Fibroblast of lung (primary cell): Measurements from ENCODE around the gene ANKRD49. TPM values are rescaled to one million over a fixed set of nuclear protein-coding genes. Genes with fewer than 3 reads are reported as not detected.
A peak's percentile ranks its signal among the peaks of the same experiment; 100 is the strongest.
"Not testable (repeated sequence)": the region's sequence is repeated elsewhere in the genome, so short reads cannot be mapped to it uniquely, and the experiment has no call there.

Experiments
- DNase-seq, 2 donors: peaks; one replicate each; pipeline versions ENCODE4 v3.0.0 to v3.0.0-alpha.2; 2010; ENCODE audit warnings: low read depth in 2 of 2
- H2AFZ ChIP-seq: 2 replicates; pipeline ENCODE4 v1.5.1; 2012; ENCODE audit warnings: low read length, control low read depth, inconsistent platforms
- H3K27ac ChIP-seq: 2 replicates; pipeline ENCODE4 v1.5.1; 2011; ENCODE audit warnings: low read length, control low read depth; ENCODE audit not compliant: insufficient read depth
- H3K27me3 ChIP-seq: 2 replicates; pipeline ENCODE4 v1.5.1; 2011; ENCODE audit warnings: mild to moderate bottlenecking, low read length; ENCODE audit not compliant: control insufficient read depth, insufficient read depth
- H3K36me3 ChIP-seq: 2 replicates; pipeline ENCODE4 v1.5.1; 2011; ENCODE audit warnings: low read length; ENCODE audit not compliant: control insufficient read depth, insufficient read depth
- H3K4me1 ChIP-seq: 2 replicates; pipeline ENCODE4 v1.5.1; 2011; ENCODE audit warnings: low read length; ENCODE audit not compliant: control insufficient read depth, insufficient read depth; ENCODE audit errors: extremely low read depth
- H3K4me2 ChIP-seq: 2 replicates; pipeline ENCODE4 v1.5.1; 2011; ENCODE audit warnings: low read length, control low read depth; ENCODE audit not compliant: insufficient read depth; ENCODE audit errors: extremely low read depth
- H3K4me3 ChIP-seq, 4 experiments: fragments of 200-600 bp in 1 of 4; sonication (generic) in 1 of 4; replicated peaks in 1 of 4; 2 replicates each; pipeline ENCODE4 v1.5.1; 2011 to 2016; ENCODE audit warnings: low read length in 4 of 4, low read depth in 3 of 4, mild to moderate bottlenecking in 3 of 4, control low read depth in 2 of 4, inconsistent platforms in 1 of 4, mixed read lengths in 1 of 4; ENCODE audit not compliant: insufficient read depth in 1 of 4; ENCODE audit errors: control extremely low read depth in 1 of 4
- H3K79me2 ChIP-seq: 2 replicates; pipeline ENCODE4 v1.5.1; 2012; ENCODE audit warnings: mild to moderate bottlenecking, low read length, inconsistent platforms; ENCODE audit not compliant: control insufficient read depth, insufficient read depth
- H3K9ac ChIP-seq: 2 replicates; pipeline ENCODE4 v1.5.1; 2011; ENCODE audit warnings: mild to moderate bottlenecking, low read length, control low read depth; ENCODE audit not compliant: insufficient read depth
- H3K9me3 ChIP-seq: 2 replicates; pipeline ENCODE4 v1.5.1; 2012; ENCODE audit warnings: low read depth, low read length; ENCODE audit not compliant: control insufficient read depth, insufficient read depth
- H4K20me1 ChIP-seq: 2 replicates; pipeline ENCODE4 v1.5.1; 2011; ENCODE audit warnings: low read length; ENCODE audit not compliant: control insufficient read depth, insufficient read depth; ENCODE audit errors: extremely low read depth
- CTCF ChIP-seq, 2 donors: IDR thresholded peaks in 1 of 2; conservative IDR thresholded peaks in 1 of 2; 1 replicate in 1 of 2; 2 replicates in 1 of 2; pipeline ENCODE4 v1.5.1; 2011 to 2012; ENCODE audit warnings: low read length in 2 of 2, control low read depth in 1 of 2, inconsistent platforms in 1 of 2, low read depth in 1 of 2, mild to moderate bottlenecking in 1 of 2
- EZH2 ChIP-seq: IDR thresholded peaks from 2 replicates; pipeline ENCODE4 v1.5.1; 2012; ENCODE audit warnings: low read length, control low read depth, mild to moderate bottlenecking; ENCODE audit errors: missing control alignments
- polyA plus RNA-seq, 2 donors: library from polyadenylated mRNA; depleted of rRNA in 1 of 2; stranded (reverse) in 1 of 2; unstranded in 1 of 2; fragments of >200 nt; gene quantifications; 2 replicates each; pipeline ENCODE4 v1.2.1, GENCODE V29; 2011 to 2012; ENCODE audit warnings: missing spikeins in 1 of 2
- total RNA-seq: library from RNA; depleted of rRNA; stranded (reverse); fragments of >200 nt; gene quantifications from 2 replicates; pipeline ENCODE4 v1.2.1, GENCODE V29; 2014

ANKRD49 gene
- total and polyA plus RNA-seq, 2 donors (not counting 1 experiment from before 2014, with no cell fraction given), result 12.9 to 17.2 TPM

GRCh38 chr11:94501522-94501921, 7.7 kb downstream of the ANKRD49 start:
- no peaks in the 10 kb centered on the region for H3K79me2 ChIP-seq
- H3K9ac ChIP-seq, result no peak overlapping the region
- H3K27me3 ChIP-seq, result no peaks in the 10 kb centered on the region
- DNase-seq, result no peak
- TF ChIP-seq EZH2, result no peak
- TF ChIP-seq CTCF (conservative IDR thresholded peaks at IDR 0.05 in 1 of 2, IDR thresholded peaks at IDR 0.05 in 1 of 2; ENCODE audit: low read depth in 1 of 2, low read length in 2 of 2), result no peak
- no peaks in the 10 kb centered on the region for H3K9me3 ChIP-seq
- no peak overlapping the region for H3K4me3 ChIP-seq
- no peak overlapping the region for H3K27ac ChIP-seq
- H3K36me3 ChIP-seq, result peaks cover 8% of the 10 kb centered on the region
- no peak overlapping the region for H3K4me2 ChIP-seq
- H2AFZ ChIP-seq, result no peak overlapping the region
- H4K20me1 ChIP-seq, result no peaks in the 10 kb centered on the region
- no peaks in the 10 kb centered on the region for H3K4me1 ChIP-seq

DNA sequence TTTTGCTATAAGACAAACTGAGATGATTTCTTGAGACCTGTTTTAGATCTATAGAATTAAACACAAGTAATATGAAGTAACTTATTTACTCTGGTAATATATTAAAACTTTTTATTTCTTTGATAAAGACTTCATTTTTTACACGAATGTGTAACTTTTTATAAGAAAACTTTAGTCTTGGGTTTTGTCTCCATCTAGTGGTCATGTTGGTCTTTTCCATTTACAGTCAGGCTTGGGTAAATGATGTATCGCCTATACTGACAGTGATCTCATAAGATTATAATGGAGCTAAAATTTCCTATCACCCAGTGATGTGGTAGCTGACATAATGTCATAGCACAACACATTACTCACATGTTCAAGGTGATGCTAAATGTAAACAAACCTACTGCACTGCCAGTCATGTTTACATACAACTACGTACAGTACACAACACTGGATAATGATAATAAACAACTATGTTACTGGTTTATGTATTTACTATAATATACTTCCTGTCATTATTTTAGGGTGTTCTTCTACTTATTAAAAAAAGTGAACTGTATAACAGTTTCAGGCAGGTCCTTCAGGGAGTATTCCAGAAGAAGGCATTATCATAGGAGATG, 11.0 kb downstream of the ANKRD49 start:
- TF ChIP-seq EZH2 (no peak), CTCF (conservative IDR thresholded peaks at IDR 0.05 in 1 of 2, IDR thresholded peaks at IDR 0.05 in 1 of 2; ENCODE audit: low read depth in 1 of 2, low read length in 2 of 2) (peak; percentile 37 to 63)
- Histone ChIP-seq H3K27ac (no peak overlapping the region), H3K4me2 (no peak overlapping the region), H3K4me3 (no peak overlapping the region), H3K9ac (no peak overlapping the region), H3K4me1 (no peaks in the 10 kb centered on the region), H3K79me2 (no peaks in the 10 kb centered on the region), H4K20me1 (no peaks in the 10 kb centered on the region), H3K36me3 (peaks cover 3% of the 10 kb centered on the region), H3K9me3 (no peaks in the 10 kb centered on the region), H3K27me3 (no peaks in the 10 kb centered on the region), H2AFZ (no peak overlapping the region)
- DNase-seq, result peak; percentile 41 to 70

DNA sequence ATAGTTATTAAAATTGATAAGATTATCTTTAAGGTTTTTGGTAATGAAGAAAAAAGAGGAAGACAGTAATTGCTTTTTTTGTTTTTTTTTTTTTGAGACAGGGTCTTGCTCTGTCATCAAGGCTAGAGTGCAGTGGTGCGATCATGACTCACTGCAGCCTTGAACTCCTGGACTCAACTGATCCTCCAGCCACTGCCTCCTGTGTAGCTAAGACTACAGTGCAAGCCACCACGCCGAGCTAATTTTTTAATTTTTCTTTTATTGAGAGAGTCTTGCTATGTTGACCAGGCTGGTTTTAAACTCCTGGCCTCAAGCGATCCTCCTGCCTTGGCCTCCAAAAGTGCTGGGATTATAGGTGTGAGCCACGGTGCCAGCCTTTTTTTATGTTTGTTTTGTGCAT, 12.7 kb downstream of the ANKRD49 start:
- not testable (repeated sequence) for H2AFZ ChIP-seq, H3K9me3 ChIP-seq, H3K4me2 ChIP-seq, H3K4me1 ChIP-seq, H3K27me3 ChIP-seq, H3K9ac ChIP-seq, H4K20me1 ChIP-seq, DNase-seq, H3K79me2 ChIP-seq, H3K36me3 ChIP-seq, H3K4me3 ChIP-seq, H3K27ac ChIP-seq
